SK-N-MC (cell line): Measurements from ENCODE around the gene IPO13.

Experiments
- DNase-seq: peaks from one replicate; pipeline ENCODE4 v3.0.0-alpha.2; 2011; ENCODE audit warnings: low read depth, low spot score
- H3K27ac ChIP-seq: fragments of 200-600 bp; sonication (generic); 2 replicates; pipeline ENCODE4 v1.5.1; 2016; ENCODE audit warnings: mixed run types
- H3K36me3 ChIP-seq: fragments of 200-600 bp; sonication (generic); 2 replicates; pipeline ENCODE4 v1.6.1; 2017; ENCODE audit warnings: antibody characterized with exemption, low read length, mixed read lengths; ENCODE audit not compliant: insufficient read depth
- H3K4me3 ChIP-seq: fragments of 200-600 bp; sonication (generic); 2 replicates; pipeline ENCODE4 v1.5.1; 2016
- H3K9ac ChIP-seq: fragments of 200-600 bp; sonication (generic); 2 replicates; pipeline ENCODE4 v1.8.0; 2017; ENCODE audit warnings: mixed run types, mixed read lengths; ENCODE audit not compliant: insufficient read length
- H3K9me3 ChIP-seq: fragments of 200-600 bp; sonication (generic); 2 replicates; pipeline ENCODE4 v1.6.1; 2017; ENCODE audit warnings: low read depth, mild to moderate bottlenecking, antibody characterized with exemption, low read length, moderate library complexity, mixed read lengths
- EZH2 ChIP-seq: fragments of 200-600 bp; sonication (generic); IDR thresholded peaks from one replicate; pipeline ENCODE4 v1.6.1; 2017; ENCODE audit warnings: antibody characterized with exemption
- FOXP2 ChIP-seq: optimal IDR thresholded peaks from 2 replicates; pipeline ENCODE3; 2011; ENCODE audit warnings: mild to moderate bottlenecking, moderate library complexity; ENCODE audit not compliant: insufficient read depth; ENCODE audit errors: extremely low read length, control extremely low read depth
- POLR2AphosphoS5 ChIP-seq: IDR thresholded peaks from 2 replicates; pipeline ENCODE4 v1.6.1; 2012; ENCODE audit warnings: mild to moderate bottlenecking, low read depth, low read length, borderline replicate concordance

Gene IPO13

DNA sequence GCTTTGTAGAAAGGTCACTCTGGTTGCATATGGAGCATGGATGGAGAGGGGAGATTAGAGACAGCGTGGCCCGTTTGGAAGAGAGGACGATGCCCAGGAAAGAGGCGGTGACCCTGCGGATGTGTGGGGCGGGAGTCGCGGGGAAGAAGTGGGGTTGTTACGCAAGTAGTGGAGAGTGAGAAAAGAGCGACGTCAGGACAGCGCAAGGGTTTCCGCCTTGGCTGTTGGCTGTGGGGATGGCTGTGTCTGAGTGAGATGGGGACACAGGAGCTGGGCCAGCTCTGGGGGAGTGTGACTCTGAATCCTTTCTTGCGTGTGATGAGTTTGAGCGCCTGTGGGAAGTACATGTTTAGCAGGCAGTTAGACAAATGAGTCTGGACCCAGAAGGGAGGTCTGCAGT, 36.1 kb downstream of the IPO13 start:
- H3K27ac ChIP-seq: no peak overlapping the region
- no peaks in the 10 kb centered on the region for H3K9me3 ChIP-seq
- TF ChIP-seq FOXP2: no peak
- TF ChIP-seq POLR2AphosphoS5: no peak
- TF ChIP-seq EZH2: no peak
- H3K36me3 ChIP-seq: peaks cover 31% of the 10 kb centered on the region; the same call in 1 of the 2 replicates
- H3K4me3 ChIP-seq: no peak overlapping the region
- H3K9ac ChIP-seq: no peak overlapping the region
- DNase-seq: no peak

DNA sequence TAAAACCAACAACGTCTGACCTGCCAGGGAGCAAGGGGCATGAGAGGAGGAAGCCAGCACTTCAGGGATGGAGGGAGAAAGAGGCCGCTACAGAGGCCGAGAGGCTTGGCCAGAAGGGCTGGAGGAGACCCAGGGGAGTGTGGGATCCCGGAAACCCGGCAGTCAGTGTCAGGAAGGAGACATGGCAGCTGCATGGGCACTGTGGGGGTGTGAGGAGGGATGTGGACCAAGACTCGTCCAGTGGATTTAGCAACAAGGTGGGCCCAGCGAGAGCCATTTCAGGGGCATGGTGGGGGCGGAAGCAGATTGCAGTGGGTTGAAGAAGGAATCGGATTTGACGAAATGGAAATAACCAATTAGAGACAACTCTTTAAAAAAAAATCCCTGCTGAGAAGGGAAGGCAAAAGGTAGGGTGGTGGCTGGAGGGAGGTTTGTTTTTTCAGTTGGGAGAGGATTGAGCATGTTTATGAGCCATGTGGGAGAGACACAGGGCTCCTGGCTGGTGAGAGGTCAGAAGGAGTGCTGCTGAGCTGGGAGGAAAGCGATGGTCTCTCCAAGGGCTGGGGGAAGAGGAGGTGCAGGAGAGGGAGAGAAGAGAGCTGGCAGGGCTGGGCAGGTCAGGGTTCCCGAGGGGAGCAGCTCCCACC, 36.6 kb downstream of the IPO13 start:
- TF ChIP-seq FOXP2 (no peak), EZH2 (no peak), POLR2AphosphoS5 (no peak)
- no peak overlapping the region for H3K27ac ChIP-seq
- no peak overlapping the region for H3K4me3 ChIP-seq
- H3K36me3 ChIP-seq: peaks cover 27% of the 10 kb centered on the region; the same call in 1 of the 2 replicates
- no peak for DNase-seq
- no peak overlapping the region for H3K9ac ChIP-seq
- H3K9me3 ChIP-seq: no peaks in the 10 kb centered on the region

DNA sequence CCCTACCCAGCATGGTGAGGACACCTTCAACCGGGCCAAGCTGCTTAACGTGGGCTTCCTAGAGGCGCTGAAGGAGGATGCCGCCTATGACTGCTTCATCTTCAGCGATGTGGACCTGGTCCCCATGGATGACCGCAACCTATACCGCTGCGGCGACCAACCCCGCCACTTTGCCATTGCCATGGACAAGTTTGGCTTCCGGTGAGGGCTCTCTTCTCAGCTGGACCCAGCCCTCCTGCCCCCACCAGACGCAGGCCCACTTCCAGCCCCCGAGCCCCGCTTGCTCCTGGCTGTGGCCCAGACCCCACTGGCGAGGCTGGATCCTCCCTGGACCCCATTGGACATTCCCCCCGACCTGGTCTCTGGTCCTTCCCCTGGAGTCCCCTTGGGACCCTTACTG, 38.1 kb downstream of the IPO13 start:
- H3K4me3 ChIP-seq: no peak overlapping the region
- no peaks in the 10 kb centered on the region for H3K9me3 ChIP-seq
- no peak overlapping the region for H3K9ac ChIP-seq
- no peak overlapping the region for H3K27ac ChIP-seq
- DNase-seq: no peak
- peaks cover 27% of the 10 kb centered on the region; the same call in 1 of the 2 replicates for H3K36me3 ChIP-seq
- no peak for TF ChIP-seq FOXP2
- TF ChIP-seq EZH2: no peak
- TF ChIP-seq POLR2AphosphoS5: no peak

DNA sequence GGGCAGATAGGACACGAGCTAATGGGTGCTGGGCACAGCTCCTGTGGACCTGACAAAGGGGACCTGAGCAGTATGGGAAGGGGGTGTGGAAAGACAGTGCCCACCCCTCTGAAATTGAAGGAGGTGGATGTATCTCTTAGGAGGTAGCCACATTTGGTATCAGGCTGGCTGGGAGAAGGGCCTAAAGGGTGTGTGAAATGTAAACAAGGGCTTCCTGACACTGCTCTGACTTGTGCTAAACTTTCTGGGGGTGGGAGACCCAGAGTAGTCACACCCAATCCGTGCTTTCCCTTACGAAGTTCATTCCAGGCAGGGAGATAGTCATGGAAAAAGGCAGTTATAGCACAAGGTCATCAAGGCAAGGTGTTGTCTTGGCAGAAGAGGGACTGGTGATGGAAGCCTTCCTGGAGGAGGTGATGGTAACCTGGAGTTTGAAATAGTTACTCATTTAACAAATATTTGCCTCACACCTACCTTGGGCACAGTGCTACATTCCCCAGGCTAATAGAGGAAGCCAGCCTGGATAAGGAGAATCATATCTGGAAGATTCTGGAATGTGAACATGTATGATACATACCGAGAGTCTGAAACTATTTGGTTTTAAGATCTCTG, 39.3 kb downstream of the IPO13 start:
- DNase-seq: no peak
- Histone ChIP-seq H3K9me3 (no peaks in the 10 kb centered on the region), H3K27ac (no peak overlapping the region), H3K9ac (no peak overlapping the region), H3K36me3 (peaks cover 27% of the 10 kb centered on the region; the same call in 1 of the 2 replicates), H3K4me3 (no peak overlapping the region)
- TF ChIP-seq EZH2: no peak
- TF ChIP-seq POLR2AphosphoS5: no peak
- no peak for TF ChIP-seq FOXP2

DNA sequence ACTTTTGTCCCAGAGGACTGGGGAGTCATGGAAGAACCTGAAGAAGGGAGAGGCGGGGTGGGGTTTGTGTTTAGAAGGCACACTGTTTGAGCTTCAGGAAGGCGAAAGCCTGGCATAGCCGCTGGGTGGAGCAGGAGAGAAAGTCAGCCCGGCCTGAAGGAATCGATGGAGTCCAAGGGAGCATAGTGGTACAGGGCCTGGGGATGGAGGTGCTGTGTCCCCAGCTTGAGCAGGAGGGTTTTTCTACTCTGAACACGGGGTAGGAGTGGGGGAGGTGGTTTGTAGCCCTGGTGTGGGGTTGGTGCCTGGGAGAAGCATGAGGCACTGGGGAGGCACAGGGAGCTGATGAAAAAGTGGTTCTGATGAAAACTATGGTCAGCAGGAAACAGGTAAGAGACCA, 40.0 kb downstream of the IPO13 start:
- no peak overlapping the region for H3K27ac ChIP-seq
- H3K36me3 ChIP-seq: peaks cover 25% of the 10 kb centered on the region; the same call in 1 of the 2 replicates
- H3K9me3 ChIP-seq: no peaks in the 10 kb centered on the region
- H3K9ac ChIP-seq: no peak overlapping the region
- no peak for TF ChIP-seq POLR2AphosphoS5
- TF ChIP-seq FOXP2: no peak
- TF ChIP-seq EZH2: no peak
- DNase-seq: no peak
- no peak overlapping the region for H3K4me3 ChIP-seq

DNA sequence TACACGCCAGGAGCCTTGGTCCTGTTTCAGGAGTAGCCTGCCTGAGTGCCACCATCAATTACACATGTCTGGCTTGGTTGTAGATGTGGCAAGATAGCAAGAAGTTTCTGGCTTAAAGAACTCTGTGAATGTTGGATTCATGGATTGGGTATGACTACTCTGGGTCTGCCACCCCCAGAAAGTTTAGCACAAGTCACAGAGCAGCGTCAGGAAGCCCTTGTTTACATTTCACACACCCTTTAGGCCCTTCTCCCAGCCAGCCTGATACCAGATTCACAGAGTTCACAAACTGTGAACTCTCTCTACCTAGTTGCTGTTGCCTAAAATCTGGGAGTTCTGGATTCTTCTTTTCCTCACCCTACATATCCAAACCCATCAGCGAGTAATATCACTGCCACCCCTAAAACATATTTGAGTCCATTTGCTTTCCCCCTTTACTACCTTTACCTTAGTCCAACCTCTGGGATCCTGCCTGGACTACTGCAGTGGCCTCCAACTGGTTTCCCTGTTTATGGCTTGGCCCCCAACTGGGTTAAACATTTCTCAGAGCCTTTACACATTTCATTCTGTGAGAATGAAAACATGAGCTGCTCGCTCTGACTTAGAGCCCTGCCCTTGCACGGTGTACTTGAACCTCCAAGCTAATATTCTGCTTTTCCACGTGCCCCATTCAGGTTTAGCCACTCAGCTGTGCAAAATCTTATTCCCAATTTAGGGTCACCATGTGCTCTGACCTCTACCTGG, 40.6 kb downstream of the IPO13 start:
- DNase-seq: no peak
- TF ChIP-seq FOXP2 (no peak), POLR2AphosphoS5 (no peak), EZH2 (no peak)
- H3K9me3 ChIP-seq: no peaks in the 10 kb centered on the region
- no peak overlapping the region for H3K9ac ChIP-seq
- peaks cover 20% of the 10 kb centered on the region; the same call in 1 of the 2 replicates for H3K36me3 ChIP-seq
- H3K27ac ChIP-seq: peak overlapping the region; percentile 26; the same call in 1 of the 2 replicates
- no peak overlapping the region for H3K4me3 ChIP-seq

DNA sequence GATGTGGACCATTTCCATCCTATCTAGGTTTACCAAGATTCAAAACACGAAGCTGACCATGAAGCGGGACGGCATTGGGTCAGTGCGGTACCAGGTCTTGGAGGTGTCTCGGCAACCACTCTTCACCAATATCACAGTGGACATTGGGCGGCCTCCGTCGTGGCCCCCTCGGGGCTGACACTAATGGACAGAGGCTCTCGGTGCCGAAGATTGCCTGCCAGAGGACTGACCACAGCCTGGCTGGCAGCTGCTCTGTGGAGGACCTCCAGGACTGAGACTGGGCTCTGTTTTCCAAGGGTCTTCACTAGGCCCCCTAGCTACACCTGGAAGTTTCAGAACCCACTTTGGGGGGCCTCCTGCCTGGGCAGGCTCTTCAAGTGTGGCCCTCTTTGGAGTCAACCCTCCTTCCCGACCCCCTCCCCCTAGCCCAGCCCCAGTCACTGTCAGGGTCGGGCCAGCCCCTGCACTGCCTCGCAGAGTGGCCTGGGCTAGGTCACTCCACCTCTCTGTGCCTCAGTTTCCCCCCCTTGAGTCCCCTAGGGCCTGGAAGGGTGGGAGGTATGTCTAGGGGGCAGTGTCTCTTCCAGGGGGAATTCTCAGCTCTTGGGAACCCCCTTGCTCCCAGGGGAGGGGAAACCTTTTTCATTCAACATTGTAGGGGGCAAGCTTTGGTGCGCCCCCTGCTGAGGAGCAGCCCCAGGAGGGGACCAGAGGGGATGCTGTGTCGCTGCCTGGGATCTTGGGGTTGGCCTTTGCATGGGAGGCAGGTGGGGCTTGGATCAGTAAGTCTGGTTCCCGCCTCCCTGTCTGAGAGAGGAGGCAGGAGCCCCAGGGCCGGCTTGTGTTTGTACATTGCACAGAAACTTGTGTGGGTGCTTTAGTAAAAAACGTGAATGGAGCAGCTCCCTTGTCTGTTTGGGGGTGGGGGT, 43.8 kb downstream of the IPO13 start:
- no peak for DNase-seq
- Histone ChIP-seq H3K27ac (no peak overlapping the region), H3K4me3 (peak overlapping the region; percentile 78), H3K9me3 (no peaks in the 10 kb centered on the region), H3K9ac (peak overlapping the region; percentile 65), H3K36me3 (peaks cover 9% of the 10 kb centered on the region; the same call in 1 of the 2 replicates)
- TF ChIP-seq POLR2AphosphoS5: no peak
- TF ChIP-seq EZH2: no peak
- TF ChIP-seq FOXP2: no peak

DNA sequence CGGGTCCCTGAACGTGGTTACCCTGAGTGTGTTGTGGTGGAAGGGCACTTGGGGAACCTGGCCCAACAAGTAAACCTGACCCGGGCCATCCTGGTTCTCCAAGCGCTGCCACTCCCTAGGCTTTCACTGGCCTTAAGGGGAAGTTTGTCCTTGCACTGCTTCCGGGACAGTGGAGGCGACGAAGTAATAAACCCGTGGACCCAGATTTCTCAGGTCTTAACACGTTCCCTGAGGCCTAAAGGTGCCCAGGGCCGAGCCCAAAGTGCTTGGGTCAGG, 44.4 kb downstream of the IPO13 start:
- DNase-seq: no peak
- no peaks in the 10 kb centered on the region for H3K9me3 ChIP-seq
- peak overlapping the region; percentile 65 for H3K9ac ChIP-seq
- H3K4me3 ChIP-seq: peak overlapping the region; percentile 78
- peaks cover 3% of the 10 kb centered on the region; the same call in 1 of the 2 replicates for H3K36me3 ChIP-seq
- H3K27ac ChIP-seq: no peak overlapping the region
- TF ChIP-seq FOXP2 (no peak), EZH2 (no peak), POLR2AphosphoS5 (no peak)
